H1 (cell line): Measurements from ENCODE around the gene C1GALT1. TPM values are rescaled to one million over a fixed set of nuclear protein-coding genes. Genes with fewer than 3 reads are reported as not detected.

Experiments used
- CTCF ChIA-PET: fragments of 300-600 bp; sonication (Branson Sonifier 250); formaldehyde crosslinking; loops from one replicate; lab custom pipeline; 2021; ENCODE audit not compliant: partially characterized antibody; lab: Charles Lee
- POLR2A ChIA-PET: fragments of 300-600 bp; sonication (Branson Sonifier 250); formaldehyde crosslinking; loops from one replicate; lab custom pipeline; 2021; ENCODE audit warnings: inconsistent platforms; ENCODE audit not compliant: partially characterized antibody; lab: Charles Lee
- DNase-seq, 2 experiments: peaks; one replicate each; pipeline versions ENCODE4 v3.0.0 to v3.0.0-alpha.2; 2010 to 2022; ENCODE audit warnings: low spot score in 2 of 2, low read depth in 1 of 2, mixed read lengths in 1 of 2
- FAIRE-seq: peaks from 2 replicates; lab custom pipeline; 2011; peaks lifted over from hg19 to GRCh38; lab: Jason Lieb, UNC
- H2AFZ ChIP-seq: 2 replicates; pipeline ENCODE4 v1.8.1; 2012; ENCODE audit warnings: low read length, inconsistent platforms
- H2AK5ac ChIP-seq: 2 replicates; pipeline ENCODE4 v1.6.1; 2013; ENCODE audit warnings: low read depth, low read length
- H2BK120ac ChIP-seq: replicated peaks from 2 replicates; pipeline ENCODE3; 2013; ENCODE audit warnings: low read depth, low read length, inconsistent platforms
- H2BK12ac ChIP-seq: 2 replicates; pipeline ENCODE4 v1.6.1; 2013; ENCODE audit warnings: low read depth, low read length
- H2BK15ac ChIP-seq: 2 replicates; pipeline ENCODE4 v1.6.1; 2013; ENCODE audit warnings: low read length
- H2BK20ac ChIP-seq: 2 replicates; pipeline ENCODE4 v1.6.1; 2013; ENCODE audit warnings: low read length
- H2BK5ac ChIP-seq: 2 replicates; pipeline ENCODE4 v1.6.1; 2013; ENCODE audit warnings: low read depth, low read length
- H3K14ac ChIP-seq: 2 replicates; pipeline ENCODE4 v1.6.1; 2013; ENCODE audit warnings: inconsistent platforms; ENCODE audit not compliant: insufficient read length
- H3K18ac ChIP-seq: 2 replicates; pipeline ENCODE4 v1.6.1; 2013; ENCODE audit warnings: low read length; ENCODE audit errors: extremely low read depth
- H3K23ac ChIP-seq: 2 replicates; pipeline ENCODE4 v1.6.1; 2013; ENCODE audit warnings: inconsistent platforms; ENCODE audit not compliant: insufficient read length
- H3K23me2 ChIP-seq: 2 replicates; pipeline ENCODE4 v1.6.1; 2013; ENCODE audit warnings: low read depth, low read length
- H3K27ac ChIP-seq: 2 replicates; pipeline ENCODE4 v1.6.1; 2011; ENCODE audit warnings: low read depth, low read length, inconsistent platforms
- H3K27me3 ChIP-seq, 4 experiments: replicated peaks in 1 of 4; 1 replicate in 1 of 4; 2 replicates in 3 of 4; pipeline versions ENCODE4 v1.6.1 to v1.8.1; 2011 to 2013; ENCODE audit warnings: low read length in 3 of 4, mild to moderate bottlenecking in 3 of 4, inconsistent platforms in 2 of 4, mixed read lengths in 2 of 4, moderate library complexity in 1 of 4; ENCODE audit not compliant: control insufficient read depth in 3 of 4, insufficient read depth in 3 of 4; ENCODE audit errors: extremely low read depth in 1 of 4
- H3K36me3 ChIP-seq, 4 experiments: 2 replicates each; pipeline versions ENCODE4 v1.6.1 to v1.8.1; 2011 to 2013; ENCODE audit warnings: mild to moderate bottlenecking in 4 of 4, low read length in 3 of 4, moderate library complexity in 2 of 4, control low read depth in 1 of 4, inconsistent platforms in 1 of 4; ENCODE audit not compliant: insufficient read depth in 4 of 4, control insufficient read depth in 2 of 4
- H3K4ac ChIP-seq: replicated peaks from 2 replicates; pipeline ENCODE3; 2013; ENCODE audit warnings: low read length, low read depth, mixed read lengths, inconsistent platforms; ENCODE audit not compliant: insufficient read length
- H3K4me1 ChIP-seq, 4 experiments: replicated peaks in 1 of 4; 1 replicate in 1 of 4; 2 replicates in 3 of 4; pipeline versions ENCODE4 v1.6.1 to v1.8.1; 2011 to 2013; ENCODE audit warnings: low read length in 3 of 4, inconsistent platforms in 2 of 4, mixed read lengths in 1 of 4; ENCODE audit not compliant: insufficient read depth in 4 of 4, control insufficient read depth in 3 of 4
- H3K4me2 ChIP-seq, 2 experiments: 2 replicates each; pipeline versions ENCODE4 v1.6.1 to v1.8.1; 2011 to 2013; ENCODE audit warnings: low read depth in 2 of 2, low read length in 2 of 2, control low read depth in 1 of 2, inconsistent platforms in 1 of 2, mild to moderate bottlenecking in 1 of 2; ENCODE audit not compliant: insufficient read depth in 1 of 2
- H3K4me3 ChIP-seq, 4 experiments: fragments of 200-600, 300-600 bp in 1 of 4; sonication (generic), shearing (Covaris generic), sonication (Bioruptor Twin) in 1 of 4; 2 replicates each; pipeline versions ENCODE4 v1.5.1 to v1.8.1; 2011 to 2016; ENCODE audit warnings: low read length in 4 of 4, low read depth in 3 of 4, control low read depth in 2 of 4, inconsistent platforms in 2 of 4, mild to moderate bottlenecking in 2 of 4, mixed read lengths in 1 of 4, moderate library complexity in 1 of 4; ENCODE audit not compliant: insufficient read depth in 2 of 4; ENCODE audit errors: extremely low read depth in 1 of 4
- H3K56ac ChIP-seq: replicated peaks from 2 replicates; pipeline ENCODE3; 2013; ENCODE audit warnings: low read depth, mild to moderate bottlenecking, mixed read lengths, low read length, inconsistent platforms; ENCODE audit not compliant: insufficient read length
- H3K79me1 ChIP-seq: 2 replicates; pipeline ENCODE4 v1.6.1; 2013; ENCODE audit warnings: low read depth, low read length, control low read depth
- H3K79me2 ChIP-seq, 2 experiments: 2 replicates each; pipeline versions ENCODE4 v1.6.1 to v1.8.1; 2012 to 2013; ENCODE audit warnings: low read length in 2 of 2, mild to moderate bottlenecking in 2 of 2, inconsistent platforms in 1 of 2; ENCODE audit not compliant: insufficient read depth in 2 of 2, control insufficient read depth in 1 of 2
- H3K9ac ChIP-seq, 4 experiments: replicated peaks in 1 of 4; 1 replicate in 1 of 4; 2 replicates in 3 of 4; pipeline versions ENCODE4 v1.6.1 to v1.8.1; 2011 to 2013; ENCODE audit warnings: low read depth in 3 of 4, low read length in 3 of 4, control low read depth in 2 of 4, mild to moderate bottlenecking in 2 of 4, moderate library complexity in 2 of 4, inconsistent platforms in 1 of 4; ENCODE audit errors: extremely low read depth in 1 of 4
- H3K9me3 ChIP-seq, 2 experiments: 2 replicates each; pipeline versions ENCODE4 v1.6.1 to v1.8.1; 2012 to 2013; ENCODE audit warnings: mild to moderate bottlenecking in 2 of 2, moderate library complexity in 2 of 2, control low read depth in 1 of 2, inconsistent platforms in 1 of 2, low read depth in 1 of 2, low read length in 1 of 2, mixed read lengths in 1 of 2; ENCODE audit not compliant: insufficient read depth in 2 of 2
- H4K20me1 ChIP-seq, 2 experiments: replicated peaks in 1 of 2; 2 replicates each; pipeline versions ENCODE3 to v1.8.1; 2011 to 2013; ENCODE audit warnings: inconsistent platforms in 2 of 2, low read length in 2 of 2, mild to moderate bottlenecking in 1 of 2; ENCODE audit not compliant: insufficient read depth in 2 of 2, control insufficient read depth in 1 of 2
- H4K5ac ChIP-seq: 2 replicates; pipeline ENCODE4 v1.6.1; 2013; ENCODE audit warnings: low read length, low read depth, mixed read lengths, inconsistent platforms; ENCODE audit not compliant: insufficient read length
- H4K8ac ChIP-seq: 2 replicates; pipeline ENCODE4 v1.8.0; 2013; ENCODE audit warnings: mild to moderate bottlenecking, moderate library complexity, low read length, inconsistent platforms; ENCODE audit not compliant: insufficient read depth; ENCODE audit errors: extremely low read depth
- H4K91ac ChIP-seq: replicated peaks from 2 replicates; pipeline ENCODE3; 2013; ENCODE audit warnings: low read length, mixed read lengths, inconsistent platforms; ENCODE audit not compliant: insufficient read length
- CHD2 ChIP-seq: IDR thresholded peaks from 2 replicates; pipeline ENCODE4 v1.6.1; 2012; ENCODE audit warnings: low read length, improper control_type of control experiment
- RBBP5 ChIP-seq: IDR thresholded peaks from 2 replicates; pipeline ENCODE4 v1.7.1; 2012; ENCODE audit warnings: low read depth, mild to moderate bottlenecking, inconsistent platforms, low read length, moderate library complexity, borderline replicate concordance
- WGBS, 2 experiments: shearing (Covaris generic) in 1 of 2; methylation state at CpG; one replicate each; pipeline versions ENCODE4 v1.1.6 to v1.1.7; 2013 to 2015; ENCODE audit warnings: low lambda C conversion rate in 2 of 2, mixed read lengths in 2 of 2, inconsistent platforms in 1 of 2, low coverage in 1 of 2, missing lambda C conversion rate in 1 of 2; ENCODE audit not compliant: insufficient replicate concordance in 2 of 2, insufficient coverage in 1 of 2, insufficient read length in 1 of 2; ENCODE audit errors: extremely low coverage in 1 of 2, missing lambda C conversion rate in 1 of 2; 5-methylcytosine and 5-hydroxymethylcytosine counted together
- polyA plus RNA-seq, 7 experiments: library from polyadenylated mRNA; depleted of rRNA in 3 of 7; stranded (reverse) in 5 of 7; unstranded in 2 of 7; fragments of >200 nt in 5 of 7; fragments of 200-250 nt in 2 of 7; gene quantifications; 1 replicate in 5 of 7; 2 replicates in 1 of 7; 4 replicates in 1 of 7; pipeline versions ENCODE4 v1.2.1 to v1.2.3, GENCODE V29; 2011 to 2013; ENCODE audit warnings: missing spikeins in 2 of 7, mixed read lengths in 2 of 7
- total RNA-seq: library from RNA; stranded (reverse); fragmentation: NEBNext Ultra II Directional; extraction: Animal tissue kit (Norgen Biotek cat#: 25700); gene quantifications from 2 replicates; pipeline ENCODE4 v1.2.1, GENCODE V29; 2021

Gene C1GALT1
- total and polyA plus RNA-seq, 2 of the 8 experiments (the other 6 are each of a cell fraction or from before 2014, with no cell fraction given) = 18.7 to 94.2 TPM

GRCh38 chr7:7185371-7185989 lies 3.1 kb downstream of the C1GALT1 start:
- Histone ChIP-seq H3K9me3 (no peaks in the 10 kb centered on the region), H3K36me3 (peaks cover 0 to 21% (median 2%) of the 10 kb centered on the region in 4 experiments; a peak in 1 of 8 replicates), H3K27ac (0 out of 2 replicates have a peak overlapping the region, but pooled peaks have one; percentile 19), H4K8ac (no peak overlapping the region), H4K20me1 (peaks cover 2 to 6% of the 10 kb centered on the region in 2 experiments), H2AFZ (no peak overlapping the region), H2BK12ac (no peak overlapping the region), H3K4me3 (peak overlapping the region in 2 of 4 experiments; percentile 6 to 85; a peak in 3 of 8 replicates), H3K79me2 (peaks cover 34 to 76% of the 10 kb centered on the region in 2 experiments), H4K5ac (no peak overlapping the region), H3K4ac (no peak overlapping the region), H3K27me3 (no peaks in the 10 kb centered on the region), H3K23me2 (no peaks in the 10 kb centered on the region; the same call in 1 of the 2 replicates), H2AK5ac (no peak overlapping the region), H3K4me1 (peaks cover 0 to 17% (median 10%) of the 10 kb centered on the region in 4 experiments; a peak in 5 of 7 replicates), H3K79me1 (no peaks in the 10 kb centered on the region), H4K91ac (no peak overlapping the region), H2BK120ac (no peak overlapping the region), H2BK15ac (no peak overlapping the region), H3K56ac (no peak overlapping the region), H3K23ac (no peak overlapping the region)
- WGBS, 2 experiments = 88% methylated on average over 7 of the region's 7 CpGs; no CpG with 5 or more reads in 1 of the 2 experiments
- no peak for FAIRE-seq
- TF ChIP-seq CHD2 = no peak
- no peak for TF ChIP-seq RBBP5
- TF ChIP-seq, all 59 proteins: peak for 0
- DNase-seq = no peak
- H2BK20ac ChIP-seq = no peak overlapping the region
- no peak overlapping the region for H2BK5ac ChIP-seq
- ChIA-PET POLR2A (interaction anchor here (1.6 to 5.9 kb wide), 2 partner anchors 25 to 168 kb away, joined by 3 to 55 read pairs; no protein-coding TSS in a partner anchor), CTCF (interaction anchor here (1.8 kb wide), 1 partner anchor 238 kb away, joined by 3 read pairs; no protein-coding TSS in a partner anchor)
- no peak overlapping the region for H3K9ac ChIP-seq
- H3K18ac ChIP-seq = no peak overlapping the region
- H3K14ac ChIP-seq = no peak overlapping the region
- H3K4me2 ChIP-seq = peak overlapping the region; percentile 47 to 77
